Measurements from ENCODE around the gene SPRY1.

DNA sequence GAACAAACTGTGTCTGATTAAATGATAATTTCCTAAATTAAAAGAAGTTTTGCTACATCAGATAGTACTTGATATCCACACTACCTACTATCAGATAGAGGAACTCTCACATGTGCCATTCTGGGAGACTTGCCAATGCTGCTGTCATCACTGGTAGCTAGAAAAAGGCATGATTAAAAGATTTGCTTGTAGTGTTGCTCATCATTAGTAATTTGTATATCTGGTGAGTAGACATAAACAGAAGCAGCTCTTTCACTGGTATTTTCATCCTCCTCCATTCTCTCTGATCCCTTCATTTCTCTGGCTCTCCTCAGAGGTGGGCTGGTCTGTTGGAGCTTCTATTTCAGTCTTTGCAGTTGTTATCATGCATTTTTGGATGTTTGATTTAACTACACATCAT lies 56.0 kb downstream of the SPRY1 start:
- TF ChIP-seq, protein P1, sequence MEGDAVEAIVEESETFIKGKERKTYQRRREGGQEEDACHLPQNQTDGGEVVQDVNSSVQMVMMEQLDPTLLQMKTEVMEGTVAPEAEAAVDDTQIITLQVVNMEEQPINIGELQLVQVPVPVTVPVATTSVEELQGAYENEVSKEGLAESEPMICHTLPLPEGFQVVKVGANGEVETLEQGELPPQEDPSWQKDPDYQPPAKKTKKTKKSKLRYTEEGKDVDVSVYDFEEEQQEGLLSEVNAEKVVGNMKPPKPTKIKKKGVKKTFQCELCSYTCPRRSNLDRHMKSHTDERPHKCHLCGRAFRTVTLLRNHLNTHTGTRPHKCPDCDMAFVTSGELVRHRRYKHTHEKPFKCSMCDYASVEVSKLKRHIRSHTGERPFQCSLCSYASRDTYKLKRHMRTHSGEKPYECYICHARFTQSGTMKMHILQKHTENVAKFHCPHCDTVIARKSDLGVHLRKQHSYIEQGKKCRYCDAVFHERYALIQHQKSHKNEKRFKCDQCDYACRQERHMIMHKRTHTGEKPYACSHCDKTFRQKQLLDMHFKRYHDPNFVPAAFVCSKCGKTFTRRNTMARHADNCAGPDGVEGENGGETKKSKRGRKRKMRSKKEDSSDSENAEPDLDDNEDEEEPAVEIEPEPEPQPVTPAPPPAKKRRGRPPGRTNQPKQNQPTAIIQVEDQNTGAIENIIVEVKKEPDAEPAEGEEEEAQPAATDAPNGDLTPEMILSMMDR (IDR thresholded peaks at IDR 0.05) = no peak
- TF ChIP-seq POLR2A (IDR thresholded peaks at IDR 0.05) = no peak
- TF ChIP-seq EP300 (IDR thresholded peaks at IDR 0.05) = no peak
- no peak for TF ChIP-seq POLR2AphosphoS5 (IDR thresholded peaks at IDR 0.05)
